Measurements from ENCODE around the gene GRIA1. TPM values are rescaled to one million over a fixed set of nuclear protein-coding genes. Genes with fewer than 3 reads are reported as not detected.

Gene GRIA1
- total and polyA plus RNA-seq, 2 of the 4 experiments (the other 2 are of a cell fraction), result 0.48 to 1.3 TPM

DNA sequence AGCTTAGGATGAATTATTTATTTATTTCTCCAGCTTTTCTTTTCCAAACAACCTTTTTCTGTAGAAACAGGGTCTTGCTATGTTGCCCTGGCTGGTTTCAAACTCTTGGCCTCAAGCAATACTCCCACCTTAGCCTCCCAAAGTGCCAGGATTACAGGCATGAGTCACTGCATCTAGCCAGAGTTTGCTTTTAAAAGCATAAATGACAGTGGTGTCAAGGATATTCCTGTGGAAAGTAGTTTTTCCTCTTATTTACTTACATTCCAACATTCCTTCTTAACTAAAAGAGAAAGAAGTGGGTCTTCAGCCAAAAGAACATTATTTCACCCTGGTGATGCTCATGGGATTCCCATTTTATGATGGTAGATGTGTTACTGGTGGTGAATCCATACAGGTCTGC is 62.4 kb downstream of the GRIA1 start (continued):
- TF ChIP-seq BHLHE40 (IDR thresholded peaks at IDR 0.05; ENCODE audit: low read depth, low read length) (no peak), MAFK (IDR thresholded peaks at IDR 0.05; ENCODE audit: low read depth, low read length) (no peak)

DNA sequence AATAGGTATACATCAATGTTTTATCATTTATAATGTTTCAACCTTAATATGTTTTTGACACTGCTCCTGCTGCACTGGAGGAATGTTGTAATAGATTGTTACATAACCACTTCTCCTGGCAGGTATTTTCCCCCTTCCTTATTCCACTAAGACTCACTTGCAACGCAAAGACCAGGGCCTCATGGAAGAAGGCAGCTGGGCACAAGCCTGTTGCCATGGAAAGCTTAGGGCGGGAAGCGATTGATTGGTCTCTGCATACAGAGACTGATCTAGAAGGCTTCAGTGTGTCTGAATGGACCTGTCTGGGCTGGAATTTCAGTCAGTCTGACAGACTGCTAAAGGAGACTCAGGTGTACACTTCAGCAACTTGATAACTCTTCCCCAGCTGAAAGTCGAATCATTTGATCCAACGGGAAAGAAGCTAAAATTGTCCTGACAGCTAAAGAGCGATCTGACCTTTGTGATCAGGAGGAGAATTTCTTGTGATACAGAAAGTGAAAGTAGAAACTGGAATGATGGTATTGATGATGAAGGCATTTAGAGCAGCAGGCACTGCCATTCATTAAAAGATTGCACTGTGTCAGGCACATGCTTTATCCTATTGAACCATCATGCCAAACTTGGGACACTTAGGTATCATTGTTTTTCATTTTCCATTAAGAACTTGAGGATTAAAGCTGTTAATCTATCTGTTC is 65.1 kb downstream of the GRIA1 start:
- H2BK120ac ChIP-seq (ENCODE audit: low read depth, low read length), result peak overlapping the region; percentile 49; the same call in 1 of the 2 replicates
- peak overlapping the region; percentile 50 for H3K14ac ChIP-seq (replicated peaks; ENCODE audit: low read depth, low read length)
- peak overlapping the region; percentile 74 for H3K4me2 ChIP-seq (ENCODE audit: low read depth, low read length)
- H2BK5ac ChIP-seq (ENCODE audit: low read depth, low read length, poor library complexity, severe bottlenecking), result peak overlapping the region; percentile 27
- dilution Hi-C loops (cut with HindIII; ENCODE audit: low sequenced_read_pairs, unreplicated experiment), result no loop called here
- no peak for DNase-seq
- no peak overlapping the region for H3K4me3 ChIP-seq (ENCODE audit: insufficient read depth, low read depth, low read length)
- H2AK5ac ChIP-seq (ENCODE audit: low read depth, low read length), result no peak overlapping the region
- no peaks in the 10 kb centered on the region for H4K20me1 ChIP-seq (ENCODE audit: insufficient read depth, low read length)
- no peak overlapping the region; the same call in 1 of the 2 replicates for H3K18ac ChIP-seq (ENCODE audit: low read depth, low read length)
- H3K4me1 ChIP-seq (ENCODE audit: control insufficient read depth, insufficient read depth, low read length), result peaks cover 9% of the 10 kb centered on the region
- peak overlapping the region; percentile 67; the same call in 1 of the 3 replicates for H2BK15ac ChIP-seq (ENCODE audit: low read depth, low read length)
- peak overlapping the region; percentile 80; the same call in 1 of the 2 replicates for H4K5ac ChIP-seq (ENCODE audit: low read depth, low read length)
- peak overlapping the region; percentile 83 for H2AFZ ChIP-seq (replicated peaks; ENCODE audit: low read length, poor library complexity)
- BruUV-seq (replicated peaks), result no TSS peak
- ChIA-PET POLR2A (ENCODE audit: unreplicated experiment) (no interaction called here), CTCF (interaction anchor here (0.9 kb wide), 1 partner anchor 29 kb away, joined by 3 read pairs; no protein-coding TSS in a partner anchor)
- H3K27ac ChIP-seq (ENCODE audit: insufficient read depth, low read length), result no peak overlapping the region
- 93% methylated on average over 2 of the region's 6 CpGs; no CpG with 5 or more reads in 1 of the 2 experiments for WGBS, 2 experiments (ENCODE audit: extremely low coverage in 2 of 2, insufficient read length in 1 of 2)
- no peak overlapping the region for H3K9ac ChIP-seq (ENCODE audit: low read depth, low read length)
- H3K4ac ChIP-seq (ENCODE audit: low read depth, low read length), result no peak overlapping the region; the same call in 1 of the 2 replicates
- in situ Hi-C loops (cut with MboI; ENCODE audit: low sequenced_read_pairs), result no loop called here
- H4K8ac ChIP-seq (ENCODE audit: low read depth in 2 of 2, low read length in 2 of 2), result 0 out of 4 replicates have a peak overlapping the region, but pooled peaks of 1 of the 2 experiments have one; percentile 30
- no peaks in the 10 kb centered on the region for H3K9me3 ChIP-seq (ENCODE audit: control insufficient read depth, insufficient read depth, low read length)
- no peaks in the 10 kb centered on the region; the same call in 1 of the 2 replicates for H3K9me1 ChIP-seq (ENCODE audit: insufficient read depth, low read length)
- H2BK20ac ChIP-seq (ENCODE audit: low read depth, low read length), result peak overlapping the region; percentile 72; the same call in 1 of the 2 replicates
- H4K91ac ChIP-seq (ENCODE audit: insufficient read depth, low read depth, low read length), result peak overlapping the region; percentile 9
- intact Hi-C loops (cut with micrococcal nuclease), result no loop called here
- H2AK9ac ChIP-seq (replicated peaks; ENCODE audit: low read depth, low read length, poor library complexity), result no peak overlapping the region
- no peaks in the 10 kb centered on the region for H3K36me3 ChIP-seq (ENCODE audit: control insufficient read depth, insufficient read depth, low read length)
- no peak overlapping the region for H3K23ac ChIP-seq (ENCODE audit: low read depth, low read length)
- no peaks in the 10 kb centered on the region for H3K27me3 ChIP-seq (ENCODE audit: control insufficient read depth, insufficient read depth, low read length)
- no peak overlapping the region for H3K56ac ChIP-seq (ENCODE audit: extremely low read depth, insufficient read depth, low read length)
- no peak for ATAC-seq (ENCODE audit: low read depth)
- H3K79me1 ChIP-seq (ENCODE audit: low read depth in 1 of 2, low read length in 2 of 2), result no peaks in the 10 kb centered on the region
- TF ChIP-seq MAZ (IDR thresholded peaks at IDR 0.05; ENCODE audit: borderline replicate concordance, low read depth, low read length) (no peak), NFE2L2 (IDR thresholded peaks at IDR 0.05; ENCODE audit: low read depth, low read length) (no peak), POLR2A (IDR thresholded peaks at IDR 0.05; ENCODE audit: low read depth, low read length) (no peak), MXI1 (IDR thresholded peaks at IDR 0.05; ENCODE audit: borderline replicate concordance, low read depth, low read length) (no peak), CHD1 (IDR thresholded peaks at IDR 0.05; ENCODE audit: low read depth, low read length) (no peak), FOS (IDR thresholded peaks at IDR 0.05; ENCODE audit: low read depth, low read length) (no peak), RAD21 (IDR thresholded peaks at IDR 0.05; ENCODE audit: low read length) (no peak), CTCF (conservative IDR thresholded peaks at IDR 0.05; ENCODE audit: low read depth, low read length) (no peak), MAFK (IDR thresholded peaks at IDR 0.05; ENCODE audit: low read depth, low read length) (no peak), CEBPB (IDR thresholded peaks at IDR 0.05; ENCODE audit: low read depth, low read length) (no peak), RCOR1 (IDR thresholded peaks at IDR 0.05; ENCODE audit: insufficient replicate concordance, low read length) (no peak), BHLHE40 (IDR thresholded peaks at IDR 0.05; ENCODE audit: low read depth, low read length) (no peak), SMC3 (IDR thresholded peaks at IDR 0.05; ENCODE audit: low read depth, low read length) (no peak)
- TF ChIP-seq, protein P1, sequence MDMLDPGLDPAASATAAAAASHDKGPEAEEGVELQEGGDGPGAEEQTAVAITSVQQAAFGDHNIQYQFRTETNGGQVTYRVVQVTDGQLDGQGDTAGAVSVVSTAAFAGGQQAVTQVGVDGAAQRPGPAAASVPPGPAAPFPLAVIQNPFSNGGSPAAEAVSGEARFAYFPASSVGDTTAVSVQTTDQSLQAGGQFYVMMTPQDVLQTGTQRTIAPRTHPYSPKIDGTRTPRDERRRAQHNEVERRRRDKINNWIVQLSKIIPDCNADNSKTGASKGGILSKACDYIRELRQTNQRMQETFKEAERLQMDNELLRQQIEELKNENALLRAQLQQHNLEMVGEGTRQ (IDR thresholded peaks at IDR 0.05; ENCODE audit: low read depth, low read length), result no peak
